ENCODE results near the gene ARHGEF6. TPM values are rescaled to one million over a fixed set of nuclear protein-coding genes. Genes with fewer than 3 reads are reported as not detected.
A peak's percentile ranks its signal among the peaks of the same experiment; 100 is the strongest.

Gene ARHGEF6
- total RNA-seq, 1 donor, result 12.5 TPM

GRCh38 chrX:136714626-136715599 is 65.8 kb downstream of the ARHGEF6 start:
- no peak for DNase-seq (ENCODE audit: low read depth)
- H3K4me3 ChIP-seq (ENCODE audit: low read depth, low read length), result no peak overlapping the region
- no peak for TF ChIP-seq CTCF (IDR thresholded peaks at IDR 0.05; ENCODE audit: insufficient read depth, low read depth, low read length)

- no peak for TF ChIP-seq CTCF (IDR thresholded peaks at IDR 0.05; ENCODE audit: insufficient read depth, low read depth, low read length)
- no peak for DNase-seq (ENCODE audit: low read depth)
- H3K4me3 ChIP-seq (ENCODE audit: low read depth, low read length), result no peak overlapping the region
Measured at GRCh38 chrX:136712650-136713310, 68.0 kb downstream of the ARHGEF6 start.

- H3K4me3 ChIP-seq (ENCODE audit: low read depth, low read length), result no peak overlapping the region
- TF ChIP-seq CTCF (IDR thresholded peaks at IDR 0.05; ENCODE audit: insufficient read depth, low read depth, low read length), result peak; percentile 51
- DNase-seq (ENCODE audit: low read depth), result peak; percentile 51
Measured at GRCh38 chrX:136711147-136711546, 69.6 kb downstream of the ARHGEF6 start.

GRCh38 chrX:136710325-136710951 is 70.3 kb downstream of the ARHGEF6 start:
- TF ChIP-seq CTCF (IDR thresholded peaks at IDR 0.05; ENCODE audit: insufficient read depth, low read depth, low read length), result no peak
- H3K4me3 ChIP-seq (ENCODE audit: low read depth, low read length), result no peak overlapping the region
- no peak for DNase-seq (ENCODE audit: low read depth)

- DNase-seq (ENCODE audit: low read depth), result no peak
- H3K4me3 ChIP-seq (ENCODE audit: low read depth, low read length), result no peak overlapping the region
- peak; percentile 43 for TF ChIP-seq CTCF (IDR thresholded peaks at IDR 0.05; ENCODE audit: insufficient read depth, low read depth, low read length)
Measured at GRCh38 chrX:136708348-136708747, 72.4 kb downstream of the ARHGEF6 start.

GRCh38 chrX:136697156-136697555 is 83.6 kb downstream of the ARHGEF6 start:
- no peak for DNase-seq (ENCODE audit: low read depth)
- no peak for TF ChIP-seq CTCF (IDR thresholded peaks at IDR 0.05; ENCODE audit: insufficient read depth, low read depth, low read length)
- H3K4me3 ChIP-seq (ENCODE audit: low read depth, low read length), result no peak overlapping the region

All from fibroblast of villous mesenchyme (primary cell).